ENCODE data around the gene ADGRG1.
A peak's percentile ranks its signal among the peaks of the same experiment; 100 is the strongest.

ADGRG1 gene

DNA sequence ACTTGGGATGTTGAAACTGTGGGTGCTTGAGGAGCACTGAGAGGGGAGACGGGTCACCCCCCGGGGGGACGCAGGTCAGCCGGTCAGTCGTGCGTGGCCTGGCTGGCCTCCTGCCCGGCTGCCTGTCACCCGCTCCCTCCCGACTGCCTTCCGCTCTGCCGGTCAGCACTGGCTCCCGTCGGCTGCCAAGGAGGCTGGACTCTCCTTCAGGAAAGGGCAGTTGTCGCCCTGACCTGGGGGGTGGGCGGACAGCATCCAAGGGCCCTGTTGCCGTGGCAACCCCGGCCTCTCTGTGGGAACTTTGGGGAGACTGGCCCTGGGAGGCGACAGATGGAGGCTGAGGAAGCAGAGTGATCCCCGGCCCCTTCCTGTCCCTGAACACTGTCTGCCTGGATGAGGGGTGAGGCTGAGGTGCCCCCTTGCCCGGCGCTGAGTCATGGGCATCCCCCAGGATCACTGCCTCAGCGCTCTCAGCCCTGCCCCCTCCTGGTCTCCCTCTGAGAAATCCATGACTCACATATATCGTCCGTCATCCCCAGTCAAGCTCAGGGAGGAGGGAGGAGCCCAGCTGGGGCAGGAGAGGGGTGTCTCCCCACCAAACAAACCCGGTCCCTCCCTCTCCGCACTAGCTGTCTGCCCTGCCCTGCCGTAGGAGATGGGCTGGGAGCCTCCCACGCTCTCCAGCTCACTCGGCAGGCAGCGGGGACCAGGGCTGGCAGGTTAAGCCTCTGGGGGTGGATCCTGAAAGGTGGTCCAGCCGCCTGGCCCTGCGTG lies at the start of gene ADGRG1:
Gene ADGRG1, plus strand, starts transcription at position 623 of the 774 bp plus-strand sequence. CDS start 21,658 bp downstream, outside the sequence.
- Histone ChIP-seq H3K27ac (no peak within 1 kb of the TSS), H3K27me3 (no peaks in the 10 kb centered on the region), H3K4me1 (peaks cover 81% of the 10 kb centered on the region), H3K36me3 (no peaks in the 10 kb centered on the region), H4K20me1 (no peaks in the 10 kb centered on the region), H3K9me3 (no peaks in the 10 kb centered on the region), H3K4me2 (peak within 1 kb of the TSS; percentile 71), H3K4me3 (no peak within 1 kb of the TSS), H3K9ac (peak within 1 kb of the TSS; percentile 42; the same call in 1 of the 2 replicates)
- no peak for TF ChIP-seq Cebpa-rat (IDR thresholded peaks at IDR 0.05)

DNA sequence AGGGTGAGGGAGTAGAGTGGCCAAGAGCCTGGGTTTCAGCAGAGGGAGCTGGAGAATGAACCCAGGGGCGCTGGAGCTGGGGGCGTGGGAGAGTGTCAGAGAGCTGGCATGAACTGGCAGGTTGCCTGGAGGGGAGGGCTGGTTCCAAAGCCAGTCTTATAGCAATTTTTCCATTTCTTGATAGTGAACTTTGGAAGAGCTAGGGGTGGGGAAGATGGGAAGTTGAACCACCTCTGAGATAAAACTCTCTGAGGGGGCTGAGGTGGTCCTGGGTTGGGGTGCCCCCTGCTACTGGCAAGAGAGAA lies 49.1 kb upstream of the ADGRG1 start:
- H3K9me3 ChIP-seq = no peaks in the 10 kb centered on the region
- no peak overlapping the region for H3K4me2 ChIP-seq
- H4K20me1 ChIP-seq = no peaks in the 10 kb centered on the region
- H3K36me3 ChIP-seq = no peaks in the 10 kb centered on the region
- H3K27ac ChIP-seq = no peak overlapping the region
- no peaks in the 10 kb centered on the region for H3K27me3 ChIP-seq
- H3K4me3 ChIP-seq = no peak overlapping the region
- H3K9ac ChIP-seq = no peak overlapping the region
- no peak for TF ChIP-seq Cebpa-rat (IDR thresholded peaks at IDR 0.05)
- H3K4me1 ChIP-seq = peaks cover 43% of the 10 kb centered on the region

DNA sequence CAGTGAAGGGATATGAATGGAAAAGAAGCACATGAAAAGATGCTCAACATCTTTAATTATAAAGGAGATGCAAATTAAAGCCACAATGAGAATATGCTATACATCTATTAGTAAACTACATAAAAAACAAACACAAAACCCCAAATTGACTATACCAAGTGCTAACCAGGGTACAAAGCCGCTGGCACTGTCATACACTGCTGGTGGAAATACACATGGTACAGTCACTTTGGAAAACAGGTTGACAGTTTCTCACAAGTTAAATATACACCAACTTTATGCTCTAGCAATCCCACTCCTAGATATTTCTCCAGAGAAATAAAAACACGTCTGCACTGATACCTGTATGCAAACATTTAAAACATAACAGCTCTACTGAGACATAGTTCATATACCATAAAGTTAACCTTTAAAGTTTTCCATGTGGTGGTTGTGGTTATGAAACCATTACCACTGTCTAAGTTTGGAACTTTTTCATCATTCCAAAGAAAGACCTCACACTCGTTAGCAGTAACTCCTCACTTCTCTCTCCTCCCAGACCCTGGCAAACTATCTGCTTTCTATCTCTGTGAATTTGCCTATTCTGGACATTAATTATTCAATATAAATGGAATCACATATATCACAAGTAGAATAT lies 43.3 kb upstream of the ADGRG1 start:
- Histone ChIP-seq H3K4me1 (peaks cover 14% of the 10 kb centered on the region), H3K27me3 (no peaks in the 10 kb centered on the region), H3K36me3 (no peaks in the 10 kb centered on the region), H3K9ac (no peak overlapping the region), H3K27ac (no peak overlapping the region), H3K4me3 (no peak overlapping the region), H3K4me2 (no peak overlapping the region), H3K9me3 (no peaks in the 10 kb centered on the region), H4K20me1 (no peaks in the 10 kb centered on the region)
- no peak for TF ChIP-seq Cebpa-rat (IDR thresholded peaks at IDR 0.05)

DNA sequence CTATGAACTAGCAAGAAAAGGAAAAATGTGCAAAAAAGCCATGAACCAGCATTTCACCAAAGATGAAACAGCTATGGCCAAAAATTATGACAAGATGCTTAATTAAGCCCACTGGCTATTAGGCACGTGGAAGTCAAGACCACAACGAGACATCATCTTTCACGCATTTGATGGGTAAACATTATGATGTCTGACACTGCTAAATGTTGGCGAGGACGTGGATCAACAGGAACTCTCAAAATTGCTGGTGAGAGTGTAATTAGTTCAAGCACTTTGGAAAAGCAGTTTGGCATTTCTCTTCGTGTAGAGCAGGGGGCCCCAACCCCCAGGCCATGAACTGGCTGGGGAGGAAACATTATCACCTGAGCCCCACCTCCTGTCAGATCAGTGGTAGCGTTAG lies 39.6 kb upstream of the ADGRG1 start:
- no peak overlapping the region for H3K27ac ChIP-seq
- no peak overlapping the region for H3K4me2 ChIP-seq

DNA sequence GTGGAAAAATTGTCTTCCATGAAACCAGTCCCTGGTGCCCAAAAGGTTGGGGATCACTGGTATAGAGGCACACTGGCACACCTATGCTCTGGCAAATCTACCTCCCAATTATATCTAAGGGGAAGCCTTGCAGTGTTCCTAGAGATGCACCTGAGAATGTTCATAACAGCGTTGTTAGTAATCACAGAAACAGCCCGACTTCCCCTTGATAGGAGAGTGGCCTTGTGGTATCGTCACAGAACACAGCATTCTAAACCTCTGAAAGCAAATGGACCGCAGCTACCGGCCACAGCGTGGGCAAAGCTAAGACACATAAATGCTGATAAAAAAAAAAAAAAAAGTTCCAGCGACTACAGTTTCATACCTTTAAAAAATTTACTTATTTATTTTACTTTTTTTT lies 39.1 kb upstream of the ADGRG1 start:
- Histone ChIP-seq H3K4me1 (peaks cover 45% of the 10 kb centered on the region), H3K4me3 (no peak overlapping the region), H3K9me3 (peaks cover 4% of the 10 kb centered on the region; the same call in 1 of the 2 replicates), H3K27ac (no peak overlapping the region), H3K36me3 (no peaks in the 10 kb centered on the region), H4K20me1 (no peaks in the 10 kb centered on the region), H3K27me3 (no peaks in the 10 kb centered on the region), H3K4me2 (no peak overlapping the region), H3K9ac (no peak overlapping the region)
- no peak for TF ChIP-seq Cebpa-rat (IDR thresholded peaks at IDR 0.05)

More for the DNA sequence above, 39.6 kb upstream of the ADGRG1 start:
- Histone ChIP-seq H3K4me1 (peaks cover 45% of the 10 kb centered on the region), H3K9ac (no peak overlapping the region), H4K20me1 (no peaks in the 10 kb centered on the region), H3K9me3 (no peaks in the 10 kb centered on the region), H3K36me3 (no peaks in the 10 kb centered on the region), H3K4me3 (no peak overlapping the region), H3K27me3 (no peaks in the 10 kb centered on the region)
- no peak for TF ChIP-seq Cebpa-rat (IDR thresholded peaks at IDR 0.05)

DNA sequence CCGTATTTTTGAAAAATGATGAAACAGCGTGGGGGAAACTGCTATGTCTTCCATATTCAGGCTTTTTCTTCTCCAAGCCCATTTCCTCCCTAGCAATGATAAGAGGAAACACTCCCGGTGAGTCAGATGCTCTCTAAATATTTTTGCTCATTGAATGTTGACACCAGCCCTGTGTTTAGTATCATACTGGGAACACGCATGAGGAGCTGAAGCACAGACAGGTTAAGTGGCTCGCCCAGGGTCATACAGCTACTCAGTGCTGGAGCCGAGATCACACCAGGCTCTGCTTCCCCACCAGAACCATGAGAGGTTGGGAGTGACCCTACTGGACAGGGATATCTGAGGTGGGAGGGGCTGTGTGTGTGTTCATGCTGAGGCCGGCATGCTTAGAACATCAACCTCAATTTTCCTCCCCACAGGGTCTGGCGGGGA lies 37.8 kb upstream of the ADGRG1 start:
- Histone ChIP-seq H3K27me3 (no peaks in the 10 kb centered on the region), H3K36me3 (no peaks in the 10 kb centered on the region), H3K4me2 (no peak overlapping the region), H3K27ac (no peak overlapping the region), H3K4me1 (peaks cover 36% of the 10 kb centered on the region), H3K9me3 (peaks cover 10% of the 10 kb centered on the region), H3K4me3 (no peak overlapping the region), H4K20me1 (no peaks in the 10 kb centered on the region), H3K9ac (no peak overlapping the region)
- TF ChIP-seq Cebpa-rat (IDR thresholded peaks at IDR 0.05) = no peak

DNA sequence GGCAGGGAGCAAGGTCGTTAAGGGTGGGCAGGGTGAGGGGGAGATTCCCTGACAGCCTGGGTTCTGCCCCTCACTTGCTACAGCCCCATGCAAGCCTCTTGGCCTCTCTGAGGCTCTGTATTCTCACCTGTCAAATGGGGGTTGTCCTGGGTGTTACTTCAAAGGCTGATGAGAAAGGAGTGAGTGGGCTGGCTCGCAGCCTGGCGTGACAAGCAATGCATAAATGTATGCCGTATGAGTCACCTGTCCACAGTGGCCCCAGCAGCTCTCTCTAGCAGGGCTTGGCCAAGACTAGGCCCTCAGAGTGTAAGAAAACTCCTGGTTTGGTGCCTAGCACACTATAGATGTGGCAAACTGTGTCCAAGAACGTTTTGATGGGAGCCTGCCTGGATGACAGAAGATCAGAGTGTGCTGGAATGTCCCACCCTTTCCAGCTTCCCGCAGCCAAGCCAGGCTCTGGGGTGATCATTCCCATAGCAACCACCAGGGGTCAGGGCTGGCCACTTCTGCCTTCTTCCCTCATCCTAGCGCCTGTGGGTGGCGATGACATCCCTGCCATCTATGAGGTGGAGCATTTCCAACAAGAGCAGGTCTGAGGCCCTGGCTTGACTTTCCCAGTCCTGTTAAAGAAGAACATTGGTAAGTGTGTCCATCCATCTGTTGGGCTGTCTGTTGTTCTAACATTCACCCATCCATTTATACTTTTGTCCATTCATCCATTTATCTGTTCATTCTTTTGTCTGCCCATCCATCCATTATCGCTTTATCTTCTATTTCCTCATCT lies 37.2 kb upstream of the ADGRG1 start:
- Histone ChIP-seq H3K4me1 (peaks cover 31% of the 10 kb centered on the region), H3K9me3 (peaks cover 16% of the 10 kb centered on the region), H3K4me3 (no peak overlapping the region), H3K27me3 (no peaks in the 10 kb centered on the region), H3K36me3 (no peaks in the 10 kb centered on the region), H3K4me2 (peak overlapping the region; percentile 62), H3K9ac (no peak overlapping the region), H4K20me1 (no peaks in the 10 kb centered on the region), H3K27ac (no peak overlapping the region)
- no peak for TF ChIP-seq Cebpa-rat (IDR thresholded peaks at IDR 0.05)

DNA sequence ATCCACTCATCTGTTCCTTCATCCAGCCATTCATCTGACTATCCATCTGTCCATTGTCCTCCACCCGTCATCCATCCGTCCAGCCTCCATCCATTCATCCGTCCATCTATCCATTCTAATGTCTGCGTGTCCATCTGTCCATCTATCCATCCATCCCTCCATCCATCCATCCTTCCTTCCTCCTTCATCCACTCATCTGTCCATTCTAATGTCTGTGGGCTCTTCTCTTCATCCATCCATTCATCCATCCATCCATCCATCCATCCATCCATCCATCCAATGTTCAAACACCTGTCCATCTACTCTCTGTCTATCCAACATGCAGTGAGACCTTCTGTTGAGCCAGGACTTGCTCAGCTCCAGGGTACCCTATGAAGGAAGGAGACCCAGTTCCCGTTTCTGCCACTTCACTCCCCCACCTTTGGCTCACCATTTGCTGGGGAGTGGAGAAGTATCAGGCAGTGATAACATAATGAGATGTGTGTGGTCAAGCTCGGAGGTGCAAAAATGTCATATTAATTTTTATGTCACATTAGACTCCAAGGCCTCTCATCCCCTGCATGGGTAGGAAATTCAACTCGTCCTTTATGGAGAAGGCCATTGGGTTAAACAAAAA lies 36.5 kb upstream of the ADGRG1 start:
- Histone ChIP-seq H3K4me3 (no peak overlapping the region), H3K9me3 (peaks cover 18% of the 10 kb centered on the region), H4K20me1 (no peaks in the 10 kb centered on the region), H3K4me2 (peak overlapping the region; percentile 62), H3K27ac (peak overlapping the region; percentile 55), H3K27me3 (no peaks in the 10 kb centered on the region), H3K4me1 (peaks cover 31% of the 10 kb centered on the region), H3K36me3 (no peaks in the 10 kb centered on the region), H3K9ac (peak overlapping the region; percentile 49; the same call in 1 of the 2 replicates)
- no peak for TF ChIP-seq Cebpa-rat (IDR thresholded peaks at IDR 0.05)

DNA sequence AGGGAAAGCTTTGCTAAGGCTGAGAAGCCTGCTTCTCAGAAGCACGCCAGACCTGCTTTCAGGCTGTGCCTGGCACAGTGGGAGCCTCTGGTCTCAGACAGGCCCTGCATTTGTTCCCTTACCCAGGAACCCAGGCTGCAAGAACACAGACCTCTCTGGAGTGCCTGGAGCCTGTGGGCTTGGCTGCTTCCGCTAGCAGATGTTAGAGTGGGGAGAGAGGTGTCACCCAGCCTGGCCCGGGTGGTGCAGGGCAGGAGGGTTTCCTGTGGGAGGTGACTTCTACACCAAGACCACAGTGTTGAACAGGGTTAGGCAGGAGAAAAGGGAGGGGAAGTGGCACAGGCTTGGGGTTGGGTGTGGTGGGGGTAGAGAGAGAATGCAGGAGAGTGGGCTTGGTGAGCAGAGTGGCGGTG lies 35.8 kb upstream of the ADGRG1 start:
- Histone ChIP-seq H3K36me3 (no peaks in the 10 kb centered on the region), H3K27me3 (no peaks in the 10 kb centered on the region), H4K20me1 (no peaks in the 10 kb centered on the region), H3K4me1 (peaks cover 31% of the 10 kb centered on the region), H3K4me2 (peak overlapping the region; percentile 62), H3K9ac (peak overlapping the region; percentile 49; the same call in 1 of the 2 replicates), H3K4me3 (no peak overlapping the region), H3K9me3 (peaks cover 22% of the 10 kb centered on the region), H3K27ac (peak overlapping the region; percentile 55)
- TF ChIP-seq Cebpa-rat (IDR thresholded peaks at IDR 0.05) = no peak

All from BLaER1 (cell line).